ENCODE data around the gene WRAP53.

The WRAP53 gene

DNA sequence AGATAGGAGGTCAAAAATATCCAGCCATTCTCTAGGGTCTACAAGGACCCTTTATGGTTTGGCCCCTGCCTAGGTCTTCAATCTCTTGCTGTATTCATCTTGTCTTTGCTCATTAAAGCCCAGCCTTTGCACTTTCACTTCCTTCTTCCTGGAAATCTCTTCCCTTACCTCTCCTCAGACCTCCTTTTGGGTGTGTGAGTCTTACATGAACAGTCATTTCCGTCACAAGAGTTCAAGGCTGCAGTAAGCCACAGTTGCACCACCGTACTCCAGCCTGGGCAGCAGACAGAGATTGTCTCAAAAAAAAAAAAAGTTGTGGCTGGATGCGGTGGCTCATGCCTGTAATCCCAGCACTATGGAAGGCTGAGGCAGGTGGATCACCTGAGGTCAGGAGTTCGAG lies 43.5 kb upstream of the WRAP53 start:
- H3F3A ChIP-seq (ENCODE audit: low read depth): no peaks in the 10 kb centered on the region
- no peak overlapping the region for H3K9ac ChIP-seq (ENCODE audit: low read depth, low read length, poor library complexity, severe bottlenecking)
- H3K27me3 ChIP-seq (ENCODE audit: insufficient read depth, low read length, poor library complexity, severe bottlenecking): no peaks in the 10 kb centered on the region
- no peaks in the 10 kb centered on the region for H3K36me3 ChIP-seq (ENCODE audit: insufficient read depth, low read length)
- no peak overlapping the region for H3K4me2 ChIP-seq (ENCODE audit: low read depth, low read length, poor library complexity, severe bottlenecking)
- H3K9me2 ChIP-seq (replicated peaks; ENCODE audit: low read depth, low read length): no peaks in the 10 kb centered on the region
- no peak overlapping the region for H3K4me3 ChIP-seq (ENCODE audit: low read length, poor library complexity, severe bottlenecking)
- no peaks in the 10 kb centered on the region for H3K4me1 ChIP-seq (ENCODE audit: insufficient read depth, low read length, poor library complexity, severe bottlenecking)
- no peaks in the 10 kb centered on the region for H3K79me2 ChIP-seq (ENCODE audit: insufficient read depth, low read length)
- H4K20me1 ChIP-seq (ENCODE audit: insufficient read depth, low read length, poor library complexity, severe bottlenecking): no peaks in the 10 kb centered on the region
- TF ChIP-seq EZH2phosphoT487 (IDR thresholded peaks at IDR 0.05; ENCODE audit: borderline replicate concordance): no peak
- TF ChIP-seq, protein P1, sequence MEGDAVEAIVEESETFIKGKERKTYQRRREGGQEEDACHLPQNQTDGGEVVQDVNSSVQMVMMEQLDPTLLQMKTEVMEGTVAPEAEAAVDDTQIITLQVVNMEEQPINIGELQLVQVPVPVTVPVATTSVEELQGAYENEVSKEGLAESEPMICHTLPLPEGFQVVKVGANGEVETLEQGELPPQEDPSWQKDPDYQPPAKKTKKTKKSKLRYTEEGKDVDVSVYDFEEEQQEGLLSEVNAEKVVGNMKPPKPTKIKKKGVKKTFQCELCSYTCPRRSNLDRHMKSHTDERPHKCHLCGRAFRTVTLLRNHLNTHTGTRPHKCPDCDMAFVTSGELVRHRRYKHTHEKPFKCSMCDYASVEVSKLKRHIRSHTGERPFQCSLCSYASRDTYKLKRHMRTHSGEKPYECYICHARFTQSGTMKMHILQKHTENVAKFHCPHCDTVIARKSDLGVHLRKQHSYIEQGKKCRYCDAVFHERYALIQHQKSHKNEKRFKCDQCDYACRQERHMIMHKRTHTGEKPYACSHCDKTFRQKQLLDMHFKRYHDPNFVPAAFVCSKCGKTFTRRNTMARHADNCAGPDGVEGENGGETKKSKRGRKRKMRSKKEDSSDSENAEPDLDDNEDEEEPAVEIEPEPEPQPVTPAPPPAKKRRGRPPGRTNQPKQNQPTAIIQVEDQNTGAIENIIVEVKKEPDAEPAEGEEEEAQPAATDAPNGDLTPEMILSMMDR (conservative IDR thresholded peaks at IDR 0.05; ENCODE audit: low read length): no peak
- no peak overlapping the region for H2AFZ ChIP-seq (ENCODE audit: low read length)
- no peaks in the 10 kb centered on the region for H3K9me3 ChIP-seq (ENCODE audit: insufficient read depth, low read depth, low read length)

DNA sequence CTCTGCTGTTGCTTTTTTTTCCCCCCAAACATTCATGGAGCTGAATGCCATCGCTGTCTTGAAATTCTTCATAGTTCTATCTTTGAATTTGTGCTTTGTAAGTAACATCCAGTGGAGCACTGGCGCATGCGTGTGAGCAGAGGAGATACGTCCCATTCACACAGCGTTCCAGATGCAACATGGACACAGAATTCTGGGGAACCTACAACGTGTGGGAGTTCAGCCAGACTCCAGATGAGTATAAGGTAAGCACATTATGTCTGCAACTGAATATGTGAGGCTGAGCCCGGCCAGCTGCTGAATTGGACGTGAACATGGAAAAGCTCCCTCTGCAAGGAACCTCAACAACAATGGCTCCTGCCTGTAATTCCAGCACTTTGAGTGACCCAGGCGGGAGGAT lies 41.8 kb upstream of the WRAP53 start:
- TF ChIP-seq EZH2phosphoT487 (IDR thresholded peaks at IDR 0.05; ENCODE audit: borderline replicate concordance): no peak
- TF ChIP-seq, protein P1 (conservative IDR thresholded peaks at IDR 0.05; ENCODE audit: low read length): no peak
- Histone ChIP-seq H3K27me3 (ENCODE audit: insufficient read depth, low read length, poor library complexity, severe bottlenecking) (no peaks in the 10 kb centered on the region), H3K4me3 (ENCODE audit: low read length, poor library complexity, severe bottlenecking) (no peak overlapping the region), H3K9me3 (ENCODE audit: insufficient read depth, low read depth, low read length) (no peaks in the 10 kb centered on the region), H3F3A (ENCODE audit: low read depth) (no peaks in the 10 kb centered on the region), H3K9ac (ENCODE audit: low read depth, low read length, poor library complexity, severe bottlenecking) (no peak overlapping the region), H3K79me2 (ENCODE audit: insufficient read depth, low read length) (no peaks in the 10 kb centered on the region), H4K20me1 (ENCODE audit: insufficient read depth, low read length, poor library complexity, severe bottlenecking) (no peaks in the 10 kb centered on the region), H3K4me1 (ENCODE audit: insufficient read depth, low read length, poor library complexity, severe bottlenecking) (no peaks in the 10 kb centered on the region), H2AFZ (ENCODE audit: low read length) (no peak overlapping the region), H3K36me3 (ENCODE audit: insufficient read depth, low read length) (no peaks in the 10 kb centered on the region), H3K9me2 (replicated peaks; ENCODE audit: low read depth, low read length) (no peaks in the 10 kb centered on the region), H3K4me2 (ENCODE audit: low read depth, low read length, poor library complexity, severe bottlenecking) (no peak overlapping the region)

DNA sequence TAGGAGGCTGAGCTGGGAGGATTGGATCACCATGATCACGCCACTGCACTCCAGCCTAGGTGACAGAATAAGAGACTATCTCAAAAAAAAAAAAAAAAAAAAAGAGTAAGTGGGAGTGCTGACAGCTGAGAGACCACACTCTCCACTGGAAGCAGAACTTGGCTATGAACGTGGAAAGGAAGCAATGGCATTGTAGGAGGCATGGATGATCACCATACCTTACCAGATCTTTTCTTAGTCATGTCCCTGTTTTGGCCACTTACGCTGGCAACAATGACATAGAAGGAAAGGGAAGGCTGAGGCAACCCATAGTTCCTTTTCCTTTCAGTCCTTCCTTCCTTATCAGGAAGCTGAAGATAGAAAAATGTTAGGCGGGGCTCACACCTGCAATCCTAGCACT lies 41.3 kb upstream of the WRAP53 start:
- no peak for TF ChIP-seq EZH2phosphoT487 (IDR thresholded peaks at IDR 0.05; ENCODE audit: borderline replicate concordance)
- TF ChIP-seq, protein P1 (conservative IDR thresholded peaks at IDR 0.05; ENCODE audit: low read length): no peak
- Histone ChIP-seq H3K79me2 (ENCODE audit: insufficient read depth, low read length) (no peaks in the 10 kb centered on the region), H2AFZ (ENCODE audit: low read length) (no peak overlapping the region), H3K9me3 (ENCODE audit: insufficient read depth, low read depth, low read length) (no peaks in the 10 kb centered on the region), H3K4me2 (ENCODE audit: low read depth, low read length, poor library complexity, severe bottlenecking) (no peak overlapping the region), H3F3A (ENCODE audit: low read depth) (no peaks in the 10 kb centered on the region), H3K27me3 (ENCODE audit: insufficient read depth, low read length, poor library complexity, severe bottlenecking) (no peaks in the 10 kb centered on the region), H3K36me3 (ENCODE audit: insufficient read depth, low read length) (no peaks in the 10 kb centered on the region), H3K9me2 (replicated peaks; ENCODE audit: low read depth, low read length) (no peaks in the 10 kb centered on the region), H4K20me1 (ENCODE audit: insufficient read depth, low read length, poor library complexity, severe bottlenecking) (no peaks in the 10 kb centered on the region), H3K4me1 (ENCODE audit: insufficient read depth, low read length, poor library complexity, severe bottlenecking) (no peaks in the 10 kb centered on the region), H3K4me3 (ENCODE audit: low read length, poor library complexity, severe bottlenecking) (no peak overlapping the region), H3K9ac (ENCODE audit: low read depth, low read length, poor library complexity, severe bottlenecking) (no peak overlapping the region)

Data from Loucy (cell line).